Measurements from ENCODE around the gene SLC30A2.

DNA sequence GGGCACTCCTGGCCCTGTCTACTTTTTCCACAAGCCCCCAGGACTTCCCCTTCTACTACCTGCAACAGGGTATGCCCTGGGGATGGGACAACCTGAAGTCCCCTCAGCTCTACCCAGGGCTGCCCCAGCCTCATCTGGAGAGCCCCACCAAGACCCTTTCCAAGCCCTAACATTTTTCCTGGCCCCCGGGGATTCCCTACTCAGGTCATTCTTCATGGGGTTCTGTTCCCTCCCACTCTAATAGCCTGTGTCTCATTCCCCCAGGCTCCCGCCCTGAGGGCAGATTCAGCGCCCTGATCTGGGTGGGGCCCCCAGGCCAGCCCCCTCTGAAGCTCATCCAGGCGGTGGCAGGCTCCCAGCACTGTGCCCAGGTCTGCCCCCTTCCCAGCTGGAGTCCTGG, 14.7 kb downstream of the SLC30A2 start:
- TF ChIP-seq, protein P1, sequence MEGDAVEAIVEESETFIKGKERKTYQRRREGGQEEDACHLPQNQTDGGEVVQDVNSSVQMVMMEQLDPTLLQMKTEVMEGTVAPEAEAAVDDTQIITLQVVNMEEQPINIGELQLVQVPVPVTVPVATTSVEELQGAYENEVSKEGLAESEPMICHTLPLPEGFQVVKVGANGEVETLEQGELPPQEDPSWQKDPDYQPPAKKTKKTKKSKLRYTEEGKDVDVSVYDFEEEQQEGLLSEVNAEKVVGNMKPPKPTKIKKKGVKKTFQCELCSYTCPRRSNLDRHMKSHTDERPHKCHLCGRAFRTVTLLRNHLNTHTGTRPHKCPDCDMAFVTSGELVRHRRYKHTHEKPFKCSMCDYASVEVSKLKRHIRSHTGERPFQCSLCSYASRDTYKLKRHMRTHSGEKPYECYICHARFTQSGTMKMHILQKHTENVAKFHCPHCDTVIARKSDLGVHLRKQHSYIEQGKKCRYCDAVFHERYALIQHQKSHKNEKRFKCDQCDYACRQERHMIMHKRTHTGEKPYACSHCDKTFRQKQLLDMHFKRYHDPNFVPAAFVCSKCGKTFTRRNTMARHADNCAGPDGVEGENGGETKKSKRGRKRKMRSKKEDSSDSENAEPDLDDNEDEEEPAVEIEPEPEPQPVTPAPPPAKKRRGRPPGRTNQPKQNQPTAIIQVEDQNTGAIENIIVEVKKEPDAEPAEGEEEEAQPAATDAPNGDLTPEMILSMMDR (IDR thresholded peaks at IDR 0.05 in 2 of 3, conservative IDR thresholded peaks at IDR 0.05 in 1 of 3; ENCODE audit: borderline replicate concordance in 1 of 3, insufficient read depth in 1 of 3, low read depth in 2 of 3, low read length in 2 of 3): no peak
- TF ChIP-seq SRF (IDR thresholded peaks at IDR 0.05; ENCODE audit: low read depth): no peak
